GM12873 (cell line): Measurements from ENCODE around the gene BBS9.

Experiments used
- TF ChIP-seq, protein P1 (sequence below): IDR thresholded peaks from 2 replicates; pipeline ENCODE4 v1.5.1; 2012; ENCODE audit warnings: low read depth, mild to moderate bottlenecking, moderate library complexity, low read length, control low read depth; ENCODE audit not compliant: insufficient read depth; ENCODE audit errors: missing control alignments

Gene BBS9

DNA sequence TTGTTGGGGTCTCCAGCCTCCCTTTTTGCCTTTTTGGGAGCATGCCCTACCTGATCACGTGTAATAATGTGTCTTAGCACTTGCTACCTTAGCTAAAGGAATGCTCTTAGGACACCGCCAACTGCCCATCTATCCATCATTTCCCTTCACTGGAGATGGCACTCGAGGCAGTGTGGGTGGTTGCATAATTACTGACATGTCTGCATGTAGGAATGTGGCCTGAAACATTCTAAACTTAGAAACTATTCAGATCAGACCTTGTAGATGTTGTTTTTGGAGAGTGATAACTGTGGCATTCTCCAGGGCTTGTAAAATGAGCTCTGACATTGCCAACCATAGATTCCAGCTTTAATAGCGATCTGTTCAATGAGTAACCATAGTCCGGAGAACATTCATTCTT, 365.8 kb downstream of the BBS9 start:
- TF ChIP-seq, protein P1, sequence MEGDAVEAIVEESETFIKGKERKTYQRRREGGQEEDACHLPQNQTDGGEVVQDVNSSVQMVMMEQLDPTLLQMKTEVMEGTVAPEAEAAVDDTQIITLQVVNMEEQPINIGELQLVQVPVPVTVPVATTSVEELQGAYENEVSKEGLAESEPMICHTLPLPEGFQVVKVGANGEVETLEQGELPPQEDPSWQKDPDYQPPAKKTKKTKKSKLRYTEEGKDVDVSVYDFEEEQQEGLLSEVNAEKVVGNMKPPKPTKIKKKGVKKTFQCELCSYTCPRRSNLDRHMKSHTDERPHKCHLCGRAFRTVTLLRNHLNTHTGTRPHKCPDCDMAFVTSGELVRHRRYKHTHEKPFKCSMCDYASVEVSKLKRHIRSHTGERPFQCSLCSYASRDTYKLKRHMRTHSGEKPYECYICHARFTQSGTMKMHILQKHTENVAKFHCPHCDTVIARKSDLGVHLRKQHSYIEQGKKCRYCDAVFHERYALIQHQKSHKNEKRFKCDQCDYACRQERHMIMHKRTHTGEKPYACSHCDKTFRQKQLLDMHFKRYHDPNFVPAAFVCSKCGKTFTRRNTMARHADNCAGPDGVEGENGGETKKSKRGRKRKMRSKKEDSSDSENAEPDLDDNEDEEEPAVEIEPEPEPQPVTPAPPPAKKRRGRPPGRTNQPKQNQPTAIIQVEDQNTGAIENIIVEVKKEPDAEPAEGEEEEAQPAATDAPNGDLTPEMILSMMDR, result no peak

DNA sequence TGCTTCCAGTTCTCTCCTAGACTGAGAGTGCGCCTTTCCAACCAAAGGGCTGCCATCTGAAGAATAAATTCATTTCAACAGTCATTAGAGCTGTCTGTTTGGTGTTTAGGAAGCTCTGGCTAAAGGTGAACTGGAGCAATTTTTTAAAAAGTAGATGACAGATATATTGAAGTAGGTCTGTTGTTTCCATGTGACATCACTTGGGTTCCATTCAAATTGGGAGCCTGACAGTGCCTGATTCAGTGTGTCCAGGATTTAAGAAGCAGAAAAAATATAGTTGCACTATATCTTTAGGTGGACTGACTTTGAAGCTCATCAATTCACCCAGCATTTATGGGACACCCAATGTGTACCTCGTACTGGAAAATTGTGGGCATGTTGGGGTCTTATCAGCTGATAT, 367.7 kb downstream of the BBS9 start:
- TF ChIP-seq, protein P1, result no peak

DNA sequence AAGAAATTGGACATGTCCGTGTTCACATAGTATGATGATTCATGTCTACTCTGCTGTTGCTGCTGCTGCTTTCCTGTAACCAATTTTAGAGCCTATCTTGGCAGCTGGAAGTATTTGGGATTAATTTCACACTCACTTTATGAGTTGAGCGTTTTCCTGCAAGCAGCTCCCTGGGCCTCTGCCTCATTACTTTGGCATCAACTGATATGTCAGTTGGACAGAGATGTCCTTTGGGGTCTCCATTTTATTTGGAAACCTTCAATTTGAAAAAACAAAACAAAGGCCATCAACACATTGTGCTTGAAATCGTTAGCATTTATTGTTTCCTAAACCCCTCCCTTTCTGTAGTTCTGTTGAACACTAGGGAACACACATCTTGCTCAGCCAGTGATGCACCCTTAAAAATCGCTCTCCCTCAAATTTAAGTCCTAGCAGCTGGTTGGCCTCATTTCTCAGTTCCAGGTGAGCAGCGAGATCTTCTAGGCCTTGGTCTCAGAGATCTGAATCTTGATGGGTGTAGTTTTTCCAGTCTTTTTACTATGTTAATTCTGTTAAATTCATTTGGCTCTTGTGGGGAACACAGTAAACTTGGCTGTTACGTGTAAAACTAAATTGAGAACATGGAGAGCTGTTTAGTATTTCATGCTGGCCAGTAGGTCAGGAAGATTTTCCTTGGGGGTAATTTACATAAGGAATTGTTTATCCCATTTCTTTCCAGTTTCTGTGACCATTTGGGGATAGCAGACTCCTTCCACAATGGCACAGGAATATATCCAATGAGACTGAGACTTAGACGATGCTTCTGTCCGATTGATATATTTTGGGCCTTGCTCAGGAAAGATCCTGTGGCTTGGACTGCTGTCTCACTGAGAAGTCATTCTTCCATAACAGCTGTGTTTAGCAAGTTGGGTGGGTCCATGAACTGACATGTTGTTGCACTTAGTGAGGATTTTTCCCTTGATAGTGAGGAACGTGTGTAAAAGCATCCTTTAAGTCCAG, 371.6 kb downstream of the BBS9 start:
- TF ChIP-seq, protein P1, result no peak

DNA sequence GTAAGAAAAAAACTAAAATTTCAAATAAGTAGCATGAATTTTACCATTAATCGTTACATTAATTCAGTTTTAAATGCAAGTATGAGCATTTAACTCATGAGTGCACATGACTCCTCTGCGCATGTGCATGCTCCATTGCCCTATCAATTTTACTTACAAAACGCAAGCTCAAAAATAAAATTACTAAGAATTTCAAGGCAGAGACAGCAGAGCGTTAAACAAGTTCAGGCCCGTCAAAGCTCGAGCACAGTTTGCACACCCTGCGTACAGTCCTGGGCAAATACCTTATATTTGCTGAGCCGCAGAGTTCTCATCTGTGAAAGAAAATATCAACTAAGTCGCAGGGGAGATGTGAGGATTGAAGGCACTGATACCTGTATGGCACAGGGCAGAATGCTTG, 373.6 kb downstream of the BBS9 start:
- TF ChIP-seq, protein P1, result no peak

DNA sequence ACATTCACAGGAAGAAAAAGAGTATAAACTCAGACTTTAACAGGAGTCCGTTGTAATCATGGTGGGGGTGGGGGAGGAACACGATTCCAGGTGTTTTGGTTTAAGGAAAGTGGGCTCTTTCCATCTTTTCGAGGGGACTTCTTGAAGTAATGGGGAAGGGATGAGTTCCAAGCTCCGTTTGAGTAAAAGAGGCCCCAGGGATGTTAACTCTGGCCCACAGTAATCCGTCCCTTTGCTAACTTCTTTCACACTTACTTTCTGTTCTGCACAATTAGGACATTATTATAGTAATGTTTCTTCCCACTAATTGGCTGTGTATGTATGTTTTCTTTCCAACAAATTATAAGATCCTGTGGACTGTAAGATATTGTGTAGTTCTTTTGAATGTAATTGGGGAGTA, 374.4 kb downstream of the BBS9 start:
- TF ChIP-seq, protein P1, result no peak

DNA sequence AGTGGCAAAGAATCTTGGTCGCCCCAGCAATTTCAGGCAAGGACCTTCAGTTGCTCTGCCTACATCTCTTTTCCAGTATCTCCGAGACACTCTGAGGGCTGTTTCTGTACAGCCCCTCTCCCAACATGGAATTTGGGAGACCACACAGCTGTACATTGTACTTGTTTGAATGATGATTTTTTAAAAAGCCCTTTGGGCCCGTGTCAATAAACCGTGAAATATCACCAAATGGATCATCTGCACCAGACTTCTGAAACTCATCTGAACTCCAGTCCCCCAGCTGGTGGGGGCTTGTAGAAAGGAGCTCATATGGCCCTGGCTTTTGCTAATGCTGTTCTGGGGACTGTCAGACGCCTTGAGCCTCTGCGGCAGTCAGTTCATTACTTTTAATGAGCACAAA, 374.9 kb downstream of the BBS9 start:
- TF ChIP-seq, protein P1, result no peak

DNA sequence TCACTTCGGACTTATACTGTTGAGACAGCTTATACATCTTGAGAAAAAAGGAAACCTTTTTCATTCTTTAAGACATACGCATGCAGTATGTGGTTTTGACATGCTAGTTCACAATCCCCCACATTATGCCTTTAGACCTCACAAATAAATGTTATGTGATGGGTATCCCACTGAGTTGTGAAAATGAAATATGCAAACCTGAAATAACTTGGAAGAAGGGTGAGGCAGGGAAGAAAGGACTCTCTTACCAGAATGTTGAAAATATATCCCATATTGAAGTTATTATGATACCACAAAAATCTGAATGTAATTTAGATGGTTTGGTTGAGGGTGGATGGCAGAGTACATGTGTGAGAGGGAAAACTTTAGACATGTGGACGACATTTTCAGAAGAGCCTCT, 379.8 kb downstream of the BBS9 start:
- TF ChIP-seq, protein P1, result no peak
